ENCODE results near the gene WDR82. TPM values are rescaled to one million over a fixed set of nuclear protein-coding genes. Genes with fewer than 3 reads are reported as not detected.
A peak's percentile ranks its signal among the peaks of the same experiment; 100 is the strongest.

WDR82 gene
- polyA plus RNA-seq: 10 to 100 TPM; 19.9 to 33.6 TPM

- Histone ChIP-seq H3K4me3 (ENCODE audit: low read depth in 1 of 2, low read length in 2 of 2) (peak within 1 kb of the TSS; percentile 93 to 97), H3K27ac (ENCODE audit: low read depth in 2 of 2, low read length in 1 of 2) (peak within 1 kb of the TSS; percentile 99), H3K27me3 (ENCODE audit: control insufficient read depth in 1 of 2, insufficient read depth in 2 of 2, low read length in 2 of 2) (no peaks in the 10 kb centered on the region), H3K4me1 (ENCODE audit: control insufficient read depth in 2 of 2, insufficient read depth in 2 of 2, low read length in 1 of 2) (no peaks in the 10 kb centered on the region), H3K9me3 (ENCODE audit: control insufficient read depth in 2 of 2, insufficient read depth in 1 of 2, low read depth in 1 of 2, low read length in 1 of 2) (no peaks in the 10 kb centered on the region), H3K36me3 (ENCODE audit: control insufficient read depth in 2 of 2, insufficient read depth in 2 of 2, low read length in 1 of 2) (peaks cover 0 to 2% of the 10 kb centered on the region in 2 donors)
- WGBS, 2 donors: 0 to 1% methylated on average over 53 to 58 of the region's 58 CpGs
These were observed at the start of gene WDR82 for GRCh38 chr3:52278510-52279069. Gene WDR82 (minus strand): TSS chr3:52278649. CDS start chr3:52278361, 288 bp downstream.

- Histone ChIP-seq H3K27ac (ENCODE audit: low read depth in 2 of 2, low read length in 1 of 2) (no peak overlapping the region), H3K9me3 (ENCODE audit: control insufficient read depth in 2 of 2, insufficient read depth in 1 of 2, low read depth in 1 of 2, low read length in 1 of 2) (no peaks in the 10 kb centered on the region), H3K4me1 (ENCODE audit: control insufficient read depth in 2 of 2, insufficient read depth in 2 of 2, low read length in 1 of 2) (no peaks in the 10 kb centered on the region), H3K36me3 (ENCODE audit: control insufficient read depth in 2 of 2, insufficient read depth in 2 of 2, low read length in 1 of 2) (peaks cover 3 to 4% of the 10 kb centered on the region in 2 donors), H3K27me3 (ENCODE audit: control insufficient read depth in 1 of 2, insufficient read depth in 2 of 2, low read length in 2 of 2) (no peaks in the 10 kb centered on the region), H3K4me3 (ENCODE audit: low read depth in 1 of 2, low read length in 2 of 2) (no peak overlapping the region)
- WGBS, 2 donors: 75 to 77% methylated on average over 5 of the region's 5 CpGs
These were observed 49.2 kb upstream of the WDR82 start for GRCh38 chr3:52327486-52328290.

GRCh38 chr3:52326976-52327375 lies 48.5 kb upstream of the WDR82 start:
- no peaks in the 10 kb centered on the region for H3K9me3 ChIP-seq (ENCODE audit: control insufficient read depth in 2 of 2, insufficient read depth in 1 of 2, low read depth in 1 of 2, low read length in 1 of 2)
- no peak overlapping the region for H3K4me3 ChIP-seq (ENCODE audit: low read depth in 1 of 2, low read length in 2 of 2)
- H3K4me1 ChIP-seq (ENCODE audit: control insufficient read depth in 2 of 2, insufficient read depth in 2 of 2, low read length in 1 of 2): no peaks in the 10 kb centered on the region
- WGBS, 2 donors: 89 to 91% methylated on average over 6 of the region's 6 CpGs
- H3K27me3 ChIP-seq (ENCODE audit: control insufficient read depth in 1 of 2, insufficient read depth in 2 of 2, low read length in 2 of 2): no peaks in the 10 kb centered on the region
- H3K36me3 ChIP-seq (ENCODE audit: control insufficient read depth in 2 of 2, insufficient read depth in 2 of 2, low read length in 1 of 2): peaks cover 0 to under 1% of the 10 kb centered on the region in 2 donors
- no peak overlapping the region for H3K27ac ChIP-seq (ENCODE audit: low read depth in 2 of 2, low read length in 1 of 2)

GRCh38 chr3:52325686-52326085 lies 47.2 kb upstream of the WDR82 start:
- H3K27me3 ChIP-seq (ENCODE audit: control insufficient read depth in 1 of 2, insufficient read depth in 2 of 2, low read length in 2 of 2): no peaks in the 10 kb centered on the region
- no peaks in the 10 kb centered on the region for H3K36me3 ChIP-seq (ENCODE audit: control insufficient read depth in 2 of 2, insufficient read depth in 2 of 2, low read length in 1 of 2)
- H3K27ac ChIP-seq (ENCODE audit: low read depth in 2 of 2, low read length in 1 of 2): no peak overlapping the region
- H3K9me3 ChIP-seq (ENCODE audit: control insufficient read depth in 2 of 2, insufficient read depth in 1 of 2, low read depth in 1 of 2, low read length in 1 of 2): no peaks in the 10 kb centered on the region
- H3K4me3 ChIP-seq (ENCODE audit: low read depth in 1 of 2, low read length in 2 of 2): no peak overlapping the region
- H3K4me1 ChIP-seq (ENCODE audit: control insufficient read depth in 2 of 2, insufficient read depth in 2 of 2, low read length in 1 of 2): no peaks in the 10 kb centered on the region

- no peaks in the 10 kb centered on the region for H3K9me3 ChIP-seq (ENCODE audit: control insufficient read depth in 2 of 2, insufficient read depth in 1 of 2, low read depth in 1 of 2, low read length in 1 of 2)
- no peak overlapping the region for H3K27ac ChIP-seq (ENCODE audit: low read depth in 2 of 2, low read length in 1 of 2)
- WGBS, 2 donors: 94 to 97% methylated on average over 9 of the region's 9 CpGs
- H3K4me3 ChIP-seq (ENCODE audit: low read depth in 1 of 2, low read length in 2 of 2): no peak overlapping the region
- no peaks in the 10 kb centered on the region for H3K36me3 ChIP-seq (ENCODE audit: control insufficient read depth in 2 of 2, insufficient read depth in 2 of 2, low read length in 1 of 2)
- no peaks in the 10 kb centered on the region for H3K4me1 ChIP-seq (ENCODE audit: control insufficient read depth in 2 of 2, insufficient read depth in 2 of 2, low read length in 1 of 2)
- H3K27me3 ChIP-seq (ENCODE audit: control insufficient read depth in 1 of 2, insufficient read depth in 2 of 2, low read length in 2 of 2): no peaks in the 10 kb centered on the region
These were observed 46.2 kb upstream of the WDR82 start for GRCh38 chr3:52324676-52325075.

GRCh38 chr3:52323526-52324295 lies 45.3 kb upstream of the WDR82 start:
- H3K27me3 ChIP-seq (ENCODE audit: control insufficient read depth in 1 of 2, insufficient read depth in 2 of 2, low read length in 2 of 2): no peaks in the 10 kb centered on the region
- 82 to 87% methylated on average over 11 of the region's 11 CpGs for WGBS, 2 donors
- H3K4me1 ChIP-seq (ENCODE audit: control insufficient read depth in 2 of 2, insufficient read depth in 2 of 2, low read length in 1 of 2): no peaks in the 10 kb centered on the region
- no peaks in the 10 kb centered on the region for H3K9me3 ChIP-seq (ENCODE audit: control insufficient read depth in 2 of 2, insufficient read depth in 1 of 2, low read depth in 1 of 2, low read length in 1 of 2)
- no peak overlapping the region for H3K27ac ChIP-seq (ENCODE audit: low read depth in 2 of 2, low read length in 1 of 2)
- no peaks in the 10 kb centered on the region for H3K36me3 ChIP-seq (ENCODE audit: control insufficient read depth in 2 of 2, insufficient read depth in 2 of 2, low read length in 1 of 2)
- no peak overlapping the region for H3K4me3 ChIP-seq (ENCODE audit: low read depth in 1 of 2, low read length in 2 of 2)

GRCh38 chr3:52322466-52322865 lies 44.0 kb upstream of the WDR82 start:
- H3K27ac ChIP-seq (ENCODE audit: low read depth in 2 of 2, low read length in 1 of 2): no peak overlapping the region
- no peaks in the 10 kb centered on the region for H3K36me3 ChIP-seq (ENCODE audit: control insufficient read depth in 2 of 2, insufficient read depth in 2 of 2, low read length in 1 of 2)
- H3K4me1 ChIP-seq (ENCODE audit: control insufficient read depth in 2 of 2, insufficient read depth in 2 of 2, low read length in 1 of 2): peaks cover 3 to 9% of the 10 kb centered on the region in 2 donors
- H3K4me3 ChIP-seq (ENCODE audit: low read depth in 1 of 2, low read length in 2 of 2): no peak overlapping the region
- 88 to 92% methylated on average over 7 of the region's 7 CpGs for WGBS, 2 donors
- no peaks in the 10 kb centered on the region for H3K27me3 ChIP-seq (ENCODE audit: control insufficient read depth in 1 of 2, insufficient read depth in 2 of 2, low read length in 2 of 2)
- H3K9me3 ChIP-seq (ENCODE audit: control insufficient read depth in 2 of 2, insufficient read depth in 1 of 2, low read depth in 1 of 2, low read length in 1 of 2): no peaks in the 10 kb centered on the region

- WGBS, 2 donors: 82 to 86% methylated on average over 5 of the region's 5 CpGs
- H3K27me3 ChIP-seq (ENCODE audit: control insufficient read depth in 1 of 2, insufficient read depth in 2 of 2, low read length in 2 of 2): no peaks in the 10 kb centered on the region
- H3K4me1 ChIP-seq (ENCODE audit: control insufficient read depth in 2 of 2, insufficient read depth in 2 of 2, low read length in 1 of 2): peaks cover 3 to 10% of the 10 kb centered on the region in 2 donors
- H3K9me3 ChIP-seq (ENCODE audit: control insufficient read depth in 2 of 2, insufficient read depth in 1 of 2, low read depth in 1 of 2, low read length in 1 of 2): no peaks in the 10 kb centered on the region
- H3K4me3 ChIP-seq (ENCODE audit: low read depth in 1 of 2, low read length in 2 of 2): no peak overlapping the region
- H3K27ac ChIP-seq (ENCODE audit: low read depth in 2 of 2, low read length in 1 of 2): no peak overlapping the region
- H3K36me3 ChIP-seq (ENCODE audit: control insufficient read depth in 2 of 2, insufficient read depth in 2 of 2, low read length in 1 of 2): no peaks in the 10 kb centered on the region
These were observed 43.0 kb upstream of the WDR82 start for GRCh38 chr3:52321481-52321880.

- WGBS, 2 donors: 73 to 82% methylated on average over 10 of the region's 10 CpGs
- H3K36me3 ChIP-seq (ENCODE audit: control insufficient read depth in 2 of 2, insufficient read depth in 2 of 2, low read length in 1 of 2): no peaks in the 10 kb centered on the region
- no peaks in the 10 kb centered on the region for H3K27me3 ChIP-seq (ENCODE audit: control insufficient read depth in 1 of 2, insufficient read depth in 2 of 2, low read length in 2 of 2)
- H3K4me3 ChIP-seq (ENCODE audit: low read depth in 1 of 2, low read length in 2 of 2): no peak overlapping the region
- H3K4me1 ChIP-seq (ENCODE audit: control insufficient read depth in 2 of 2, insufficient read depth in 2 of 2, low read length in 1 of 2): peaks cover 3 to 10% of the 10 kb centered on the region in 2 donors
- H3K9me3 ChIP-seq (ENCODE audit: control insufficient read depth in 2 of 2, insufficient read depth in 1 of 2, low read depth in 1 of 2, low read length in 1 of 2): no peaks in the 10 kb centered on the region
- H3K27ac ChIP-seq (ENCODE audit: low read depth in 2 of 2, low read length in 1 of 2): no peak overlapping the region
These were observed 41.6 kb upstream of the WDR82 start for GRCh38 chr3:52319921-52320595.

All from esophagus (tissue), 2 donors.